ENCODE results near the gene PPP4R3C. TPM values are rescaled to one million over a fixed set of nuclear protein-coding genes. Genes with fewer than 3 reads are reported as not detected.
"Not testable (repeated sequence)": the region's sequence is repeated elsewhere in the genome, so short reads cannot be mapped to it uniquely, and the experiment has no call there.

PPP4R3C gene
- not detected for total RNA-seq

DNA sequence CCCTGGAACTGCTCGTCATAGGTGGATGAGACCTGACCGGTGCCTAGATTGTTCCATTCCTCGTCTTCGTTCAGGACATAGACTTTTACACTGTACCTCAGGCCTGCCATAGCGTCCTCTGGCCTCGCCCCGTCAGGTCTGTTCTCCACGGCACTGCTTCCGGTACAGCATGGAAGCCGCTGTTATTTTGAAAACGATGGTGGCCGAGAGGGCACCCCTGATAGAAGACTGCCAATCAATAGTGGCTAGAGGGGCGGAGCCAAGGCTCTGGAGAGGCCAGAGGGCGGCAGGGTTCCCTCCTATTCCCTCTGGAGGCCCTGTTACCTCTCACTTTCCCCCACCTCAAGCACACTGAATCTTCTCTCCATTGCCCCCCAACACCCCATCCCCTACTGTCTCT lies at the start of gene PPP4R3C:
TSS of gene PPP4R3C (minus strand) at position 155 of the 400 bp plus-strand sequence. CDS start at position 110, 45 bp downstream.
- no peaks in the 10 kb centered on the region for H3K4me1 Mint-ChIP-seq (ENCODE audit: low read depth)
- ChIA-PET POLR2A (no interaction called here), CTCF (no interaction called here)
- H3K27ac Mint-ChIP-seq: no peak within 1 kb of the TSS
- no peaks in the 10 kb centered on the region for H3K27me3 Mint-ChIP-seq
- H3K9me3 Mint-ChIP-seq: no peaks in the 10 kb centered on the region
- no peak within 1 kb of the TSS for H3K4me3 Mint-ChIP-seq
- no peaks in the 10 kb centered on the region for H3K36me3 Mint-ChIP-seq
- DNase-seq: no peak
- intact Hi-C loops (cut with micrococcal nuclease): no loop called here

DNA sequence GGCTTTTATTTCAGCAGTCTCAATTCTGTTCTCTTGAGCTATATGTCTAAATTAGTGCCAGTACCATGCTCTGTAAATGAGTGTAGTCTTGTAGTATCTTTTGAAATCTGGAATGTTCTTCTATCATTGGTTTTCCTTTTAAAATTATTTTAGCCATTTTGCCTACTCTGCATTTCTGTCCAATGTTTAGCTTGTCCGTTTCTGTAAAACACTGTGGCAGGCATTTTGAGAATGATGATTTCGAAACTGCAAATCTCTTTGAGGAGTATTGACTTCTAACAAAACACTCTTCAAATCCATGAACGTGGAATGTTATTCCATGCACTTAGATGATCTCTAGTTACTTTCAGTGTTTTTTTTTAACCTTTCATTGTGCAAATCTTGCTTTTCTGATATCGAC lies 28.3 kb upstream of the PPP4R3C start:
- ChIA-PET POLR2A (no interaction called here), CTCF (no interaction called here)
- H3K27ac Mint-ChIP-seq: no peak overlapping the region
- H3K4me1 Mint-ChIP-seq (ENCODE audit: low read depth): no peaks in the 10 kb centered on the region
- DNase-seq: no peak
- H3K36me3 Mint-ChIP-seq: no peaks in the 10 kb centered on the region
- no peak overlapping the region for H3K4me3 Mint-ChIP-seq
- intact Hi-C loops (cut with micrococcal nuclease): no loop called here
- H3K9me3 Mint-ChIP-seq: no peaks in the 10 kb centered on the region
- H3K27me3 Mint-ChIP-seq: no peaks in the 10 kb centered on the region

DNA sequence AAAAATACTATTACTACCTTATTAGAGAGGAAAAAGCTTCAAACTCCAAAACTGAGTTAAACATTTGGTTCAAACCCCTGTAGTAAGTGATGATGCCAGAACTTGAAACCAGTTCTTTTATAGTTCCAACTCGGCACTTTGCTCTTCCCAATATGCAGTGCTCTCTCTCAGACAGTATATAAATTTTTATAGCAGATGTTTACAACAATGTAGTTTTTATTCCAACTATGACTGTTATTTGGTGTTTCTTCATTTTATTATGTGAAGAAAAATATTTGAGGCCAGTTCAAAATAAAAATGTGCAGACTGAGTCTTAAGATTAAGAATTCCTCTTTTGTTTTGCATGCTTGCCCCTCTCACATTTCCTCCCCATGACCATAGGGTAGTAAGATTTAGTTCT lies 2.9 kb upstream of the PPP4R3C start:
- Mint-ChIP-seq H3K36me3 (no peaks in the 10 kb centered on the region), H3K9me3 (no peaks in the 10 kb centered on the region), H3K27ac (no peak overlapping the region), H3K4me3 (no peak overlapping the region), H3K4me1 (ENCODE audit: low read depth) (no peaks in the 10 kb centered on the region), H3K27me3 (no peaks in the 10 kb centered on the region)
- DNase-seq: no peak
- ChIA-PET POLR2A (no interaction called here), CTCF (no interaction called here)
- intact Hi-C loops (cut with micrococcal nuclease): no loop called here

DNA sequence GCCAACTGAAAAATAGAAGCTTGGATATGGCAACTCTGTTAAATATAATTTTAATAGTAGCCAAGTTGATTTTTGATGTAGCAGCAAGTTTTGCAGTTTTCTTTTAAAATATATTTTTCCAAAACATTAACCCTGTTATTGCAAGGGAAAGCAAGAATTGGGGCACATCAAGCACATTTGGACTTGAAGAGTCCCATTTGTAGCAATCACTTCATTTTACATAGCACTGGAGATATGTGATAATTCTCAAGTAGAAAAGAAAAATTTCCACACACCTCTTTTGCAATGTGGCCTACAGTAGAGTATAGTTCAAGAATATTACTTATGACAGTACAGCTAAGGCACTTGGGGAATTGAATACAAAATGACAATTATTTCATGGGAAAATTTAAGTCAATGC lies 1.9 kb upstream of the PPP4R3C start:
- H3K27ac Mint-ChIP-seq: no peak overlapping the region

DNA sequence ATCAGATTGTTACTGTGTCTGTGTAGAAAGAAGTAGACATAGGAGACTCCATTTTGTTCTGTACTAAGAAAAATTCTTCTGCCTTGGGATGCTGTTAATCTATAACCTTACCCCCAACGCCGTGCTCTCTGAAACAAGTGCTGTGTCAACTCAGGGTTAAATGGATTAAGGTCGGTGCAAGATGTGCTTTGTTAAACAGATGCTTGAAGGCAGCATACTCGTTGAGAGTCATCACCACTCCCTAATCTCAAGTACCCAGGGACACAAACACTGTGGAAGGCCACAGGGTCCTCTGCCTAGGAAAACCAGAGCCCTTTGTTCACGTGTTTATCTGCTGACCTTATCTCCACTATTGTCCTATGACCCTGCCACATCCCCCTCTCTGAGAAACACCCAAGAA lies 4.0 kb downstream of the PPP4R3C start:
- H3K4me1 Mint-ChIP-seq (ENCODE audit: low read depth); H3K36me3 Mint-ChIP-seq; H3K9me3 Mint-ChIP-seq; POLR2A ChIA-PET; DNase-seq; CTCF ChIA-PET; H3K27ac Mint-ChIP-seq; intact Hi-C loops (cut with micrococcal nuclease); H3K27me3 Mint-ChIP-seq; H3K4me3 Mint-ChIP-seq: not testable (repeated sequence)

More for the DNA sequence above, 1.9 kb upstream of the PPP4R3C start:
- no peak for DNase-seq
- CTCF ChIA-PET: no interaction called here
- Mint-ChIP-seq H3K27me3 (no peaks in the 10 kb centered on the region), H3K4me3 (no peak overlapping the region), H3K36me3 (no peaks in the 10 kb centered on the region), H3K9me3 (no peaks in the 10 kb centered on the region), H3K4me1 (ENCODE audit: low read depth) (no peaks in the 10 kb centered on the region)
- intact Hi-C loops (cut with micrococcal nuclease): no loop called here
- POLR2A ChIA-PET: no interaction called here

DNA sequence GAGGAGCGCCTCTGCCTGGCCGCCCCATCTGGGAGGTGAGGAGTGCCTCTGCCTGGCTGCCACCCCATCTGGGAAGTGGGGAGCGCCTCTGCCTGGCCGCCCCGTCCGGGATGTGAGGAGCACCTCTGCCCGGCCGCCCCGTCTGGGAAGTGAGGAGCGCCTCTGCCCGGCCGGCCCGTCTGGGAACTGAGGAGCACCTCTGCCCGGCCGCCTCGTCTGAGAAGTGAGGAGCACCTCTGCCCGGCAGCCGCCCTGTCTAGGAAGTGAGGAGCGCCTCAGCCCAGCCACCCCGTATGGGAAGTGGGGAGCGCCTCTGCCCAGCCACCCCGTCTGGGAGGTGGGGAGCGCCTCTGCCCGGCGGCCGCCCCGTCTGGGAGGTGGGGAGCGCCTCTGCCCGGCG lies 4.6 kb downstream of the PPP4R3C start:
- H3K27me3 Mint-ChIP-seq; H3K9me3 Mint-ChIP-seq; POLR2A ChIA-PET; H3K4me1 Mint-ChIP-seq (ENCODE audit: low read depth); H3K36me3 Mint-ChIP-seq; intact Hi-C loops (cut with micrococcal nuclease); CTCF ChIA-PET; DNase-seq; H3K4me3 Mint-ChIP-seq; H3K27ac Mint-ChIP-seq: not testable (repeated sequence)

DNA sequence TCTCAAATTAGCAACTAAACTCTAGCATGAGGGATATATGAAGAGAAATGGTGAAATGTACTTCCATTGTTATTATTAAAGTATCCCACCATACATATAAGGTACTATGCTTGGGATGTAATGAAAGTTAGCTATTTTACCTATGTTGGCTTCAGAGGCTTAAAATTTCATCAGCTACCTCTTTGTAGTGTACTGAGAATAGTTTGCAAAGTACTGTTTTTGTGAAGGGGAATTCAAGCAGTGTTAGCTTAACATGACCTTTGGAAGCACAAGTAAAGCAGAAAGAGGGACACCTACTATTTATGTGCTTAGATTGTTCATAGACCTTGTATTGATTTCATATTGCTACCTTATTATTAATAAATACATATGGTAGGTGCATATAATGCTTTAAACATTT lies 11.8 kb downstream of the PPP4R3C start:
- no peaks in the 10 kb centered on the region for H3K4me1 Mint-ChIP-seq (ENCODE audit: low read depth)
- ChIA-PET CTCF (no interaction called here), POLR2A (no interaction called here)
- no peaks in the 10 kb centered on the region for H3K9me3 Mint-ChIP-seq
- no peaks in the 10 kb centered on the region for H3K27me3 Mint-ChIP-seq
- no peak for DNase-seq
- H3K36me3 Mint-ChIP-seq: no peaks in the 10 kb centered on the region
- intact Hi-C loops (cut with micrococcal nuclease): no loop called here
- H3K27ac Mint-ChIP-seq: no peak overlapping the region
- H3K4me3 Mint-ChIP-seq: no peak overlapping the region

DNA sequence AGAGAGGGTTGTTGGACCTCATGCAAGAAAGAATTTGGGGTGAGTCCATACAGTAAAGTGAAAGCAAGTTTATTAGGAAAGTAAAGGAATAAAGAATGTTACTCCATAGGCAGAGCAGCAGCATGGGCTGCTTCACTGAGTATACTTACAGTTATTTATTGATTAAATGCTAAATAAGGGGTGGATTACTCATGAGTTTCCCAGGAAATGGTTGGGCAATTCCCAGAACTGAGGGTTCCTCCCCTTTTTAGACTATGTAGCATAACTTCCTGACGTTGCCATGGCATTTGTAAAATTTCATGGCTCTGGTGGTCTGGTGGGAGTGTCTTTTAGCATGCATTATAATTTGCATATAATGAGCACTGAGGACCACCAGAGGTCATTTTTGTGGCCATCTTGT lies 16.7 kb downstream of the PPP4R3C start:
- POLR2A ChIA-PET: no interaction called here
- intact Hi-C loops (cut with micrococcal nuclease): no loop called here

DNA sequence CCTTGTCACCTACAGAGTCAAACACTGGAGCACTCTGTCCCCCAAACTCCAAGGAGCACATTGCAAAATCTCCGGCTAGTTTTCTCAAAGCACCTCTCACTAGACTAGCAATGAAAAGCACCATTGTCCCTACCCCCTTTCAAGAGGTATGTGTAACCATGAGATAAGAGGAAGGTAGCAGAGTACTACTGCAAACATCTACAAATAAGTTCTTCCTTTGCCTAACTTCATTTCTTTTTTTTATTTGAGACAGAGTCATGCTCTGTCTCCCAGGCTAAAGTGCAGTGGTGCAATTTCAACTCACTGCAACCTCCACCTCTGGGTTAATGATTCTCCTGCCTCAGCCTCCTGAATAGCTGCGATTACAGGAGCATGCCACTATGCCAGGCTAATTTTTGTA lies 17.7 kb downstream of the PPP4R3C start:
- H3K9me3 Mint-ChIP-seq: no peaks in the 10 kb centered on the region
- DNase-seq: no peak
- no peaks in the 10 kb centered on the region for H3K4me1 Mint-ChIP-seq (ENCODE audit: low read depth)
- H3K27me3 Mint-ChIP-seq: no peaks in the 10 kb centered on the region
- ChIA-PET POLR2A (no interaction called here), CTCF (no interaction called here)
- intact Hi-C loops (cut with micrococcal nuclease): no loop called here
- no peaks in the 10 kb centered on the region for H3K36me3 Mint-ChIP-seq
- H3K27ac Mint-ChIP-seq: no peak overlapping the region
- H3K4me3 Mint-ChIP-seq: no peak overlapping the region

More for the DNA sequence above, 16.7 kb downstream of the PPP4R3C start:
- CTCF ChIA-PET: no interaction called here
- Mint-ChIP-seq H3K4me3 (no peak overlapping the region), H3K27me3 (no peaks in the 10 kb centered on the region), H3K36me3 (no peaks in the 10 kb centered on the region), H3K27ac (no peak overlapping the region), H3K4me1 (ENCODE audit: low read depth) (no peaks in the 10 kb centered on the region), H3K9me3 (no peaks in the 10 kb centered on the region)
- DNase-seq: no peak

DNA sequence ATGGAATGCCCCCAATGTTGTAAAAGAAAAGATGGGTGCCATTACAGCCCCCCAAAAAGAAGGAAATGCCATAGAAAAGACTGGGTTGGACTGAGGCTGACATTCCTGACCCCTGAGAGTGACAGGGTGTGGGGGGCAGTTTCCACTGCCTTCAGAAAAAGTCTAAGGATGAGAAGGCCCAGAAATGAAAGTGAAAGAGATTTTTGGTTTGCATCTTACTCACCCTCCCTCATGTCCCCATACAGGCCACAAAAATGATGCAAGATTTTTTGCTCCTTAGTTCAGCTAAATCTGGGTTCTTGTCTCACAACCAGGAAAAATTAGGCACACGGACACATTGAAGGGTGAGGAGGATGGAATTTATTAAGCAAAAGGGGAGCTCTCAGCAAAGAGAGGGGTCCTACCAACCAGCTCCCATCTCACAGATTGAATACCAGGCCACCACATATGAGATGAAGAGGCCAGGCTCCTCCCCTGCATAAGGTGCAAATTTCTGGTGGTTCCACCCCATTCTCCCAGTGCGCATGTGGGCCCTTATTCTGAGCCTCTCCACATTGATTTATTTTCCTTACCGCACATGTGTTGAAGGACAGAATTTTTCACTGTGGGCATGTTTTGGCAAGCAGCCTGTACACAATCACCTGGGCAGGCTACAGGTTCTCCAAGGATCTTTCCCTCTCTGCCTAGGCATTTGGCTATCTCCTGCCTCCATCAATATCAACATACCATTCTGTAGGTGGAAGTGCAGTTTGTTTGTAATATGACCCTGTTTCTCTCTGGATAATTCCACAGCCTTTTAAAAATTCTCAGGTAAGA lies 18.8 kb downstream of the PPP4R3C start:
- Mint-ChIP-seq H3K9me3 (no peaks in the 10 kb centered on the region), H3K4me1 (ENCODE audit: low read depth) (no peaks in the 10 kb centered on the region), H3K27me3 (no peaks in the 10 kb centered on the region), H3K4me3 (no peak overlapping the region), H3K36me3 (no peaks in the 10 kb centered on the region), H3K27ac (no peak overlapping the region)
- intact Hi-C loops (cut with micrococcal nuclease): no loop called here
- POLR2A ChIA-PET: no interaction called here
- CTCF ChIA-PET: no interaction called here
- DNase-seq: no peak

DNA sequence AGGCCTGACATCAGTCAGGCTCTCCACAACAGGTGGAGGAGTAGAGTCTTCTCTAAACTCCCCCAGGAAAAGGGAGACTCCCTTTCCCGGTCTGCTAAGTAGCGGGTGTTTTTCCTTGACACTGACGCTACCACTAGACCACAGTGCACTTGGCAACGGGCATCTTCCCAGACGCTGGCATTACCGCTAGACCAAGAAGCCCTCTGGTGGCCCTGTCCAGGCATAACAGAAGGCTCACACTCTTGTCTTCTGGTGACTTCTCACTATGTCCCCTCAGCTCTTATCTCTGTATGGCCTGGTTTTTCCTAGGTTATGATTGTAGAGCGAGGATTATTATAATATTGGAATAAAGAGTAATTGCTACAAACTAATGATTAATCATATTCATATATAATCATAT lies 20.7 kb downstream of the PPP4R3C start:
- intact Hi-C loops (cut with micrococcal nuclease); H3K36me3 Mint-ChIP-seq; POLR2A ChIA-PET; CTCF ChIA-PET; H3K4me3 Mint-ChIP-seq; H3K9me3 Mint-ChIP-seq; H3K27ac Mint-ChIP-seq; DNase-seq; H3K27me3 Mint-ChIP-seq; H3K4me1 Mint-ChIP-seq (ENCODE audit: low read depth): not testable (repeated sequence)

DNA sequence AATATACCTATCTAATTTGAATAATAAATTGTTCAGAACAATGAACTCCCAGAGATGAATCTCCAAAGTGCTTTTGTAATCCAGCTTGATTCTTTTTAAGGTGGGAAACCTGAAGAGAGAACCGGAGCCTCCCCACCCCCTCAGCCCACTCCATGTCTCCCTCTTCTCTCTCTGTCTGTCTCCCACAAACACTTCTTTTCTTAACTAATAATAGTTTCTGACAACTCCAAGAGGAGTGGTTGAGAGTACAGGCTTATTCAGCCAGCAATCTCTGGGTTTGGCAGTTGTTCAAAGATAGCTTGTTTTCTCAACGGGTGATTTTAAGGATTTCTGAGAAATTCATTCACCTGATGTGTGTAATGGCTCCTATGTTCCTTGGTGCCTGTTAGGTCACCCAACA lies 23.4 kb downstream of the PPP4R3C start:
- Mint-ChIP-seq H3K9me3 (no peaks in the 10 kb centered on the region), H3K36me3 (no peaks in the 10 kb centered on the region), H3K4me1 (ENCODE audit: low read depth) (no peaks in the 10 kb centered on the region), H3K4me3 (no peak overlapping the region), H3K27me3 (no peaks in the 10 kb centered on the region), H3K27ac (no peak overlapping the region)
- CTCF ChIA-PET: no interaction called here
- POLR2A ChIA-PET: no interaction called here
- intact Hi-C loops (cut with micrococcal nuclease): no loop called here
- DNase-seq: no peak

DNA sequence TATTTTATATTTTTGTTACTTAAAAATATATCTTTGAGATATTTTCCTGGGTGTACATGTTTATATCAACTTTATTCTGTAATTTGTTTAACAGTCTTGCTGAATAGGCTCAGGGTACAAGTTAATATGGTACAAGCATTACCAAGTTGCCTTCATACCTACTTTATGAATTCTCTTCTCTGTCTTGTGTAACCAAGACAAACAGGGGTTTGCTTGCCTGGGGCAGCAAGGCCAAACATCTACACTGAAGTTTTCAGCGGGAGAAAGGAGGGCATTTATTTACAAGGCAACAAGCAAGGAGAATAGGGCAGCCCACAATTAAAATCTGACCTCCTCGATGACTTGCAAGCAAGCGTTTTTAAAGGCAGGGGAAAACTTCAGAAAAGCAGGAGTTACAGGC lies 24.2 kb downstream of the PPP4R3C start:
- H3K36me3 Mint-ChIP-seq: no peaks in the 10 kb centered on the region
- H3K4me1 Mint-ChIP-seq (ENCODE audit: low read depth): no peaks in the 10 kb centered on the region
- H3K9me3 Mint-ChIP-seq: no peaks in the 10 kb centered on the region
- H3K27me3 Mint-ChIP-seq: no peaks in the 10 kb centered on the region
- intact Hi-C loops (cut with micrococcal nuclease): no loop called here
- DNase-seq: no peak
- no peak overlapping the region for H3K27ac Mint-ChIP-seq
- CTCF ChIA-PET: no interaction called here
- no peak overlapping the region for H3K4me3 Mint-ChIP-seq
- POLR2A ChIA-PET: no interaction called here
